ENCODE results near the gene AQP12A. TPM values are rescaled to one million over a fixed set of nuclear protein-coding genes. Genes with fewer than 3 reads are reported as not detected.
"Not testable (repeated sequence)": the region's sequence is repeated elsewhere in the genome, so short reads cannot be mapped to it uniquely, and the experiment has no call there.

AQP12A gene
- total RNA-seq, 2 experiments from 2014 or later: not detected

GRCh38 chr2:240687045-240687740 lies 4.5 kb upstream of the AQP12A start:
- no peaks in the 10 kb centered on the region for H3K27me3 Mint-ChIP-seq
- ATAC-seq (no peak), DNase-seq (no peak)
- CTCF ChIA-PET: interaction anchor here (1.1 kb wide), 1 partner anchor 173 kb away, joined by 3 read pairs; no protein-coding TSS in a partner anchor
- no peaks in the 10 kb centered on the region for H3K9me3 Mint-ChIP-seq (ENCODE audit: low read depth)
- no peaks in the 10 kb centered on the region for H3K36me3 Mint-ChIP-seq
- no peak overlapping the region for H3K4me3 Mint-ChIP-seq
- H3K4me1 Mint-ChIP-seq: peaks cover 22% of the 10 kb centered on the region
- no peak overlapping the region for H3K27ac Mint-ChIP-seq

DNA sequence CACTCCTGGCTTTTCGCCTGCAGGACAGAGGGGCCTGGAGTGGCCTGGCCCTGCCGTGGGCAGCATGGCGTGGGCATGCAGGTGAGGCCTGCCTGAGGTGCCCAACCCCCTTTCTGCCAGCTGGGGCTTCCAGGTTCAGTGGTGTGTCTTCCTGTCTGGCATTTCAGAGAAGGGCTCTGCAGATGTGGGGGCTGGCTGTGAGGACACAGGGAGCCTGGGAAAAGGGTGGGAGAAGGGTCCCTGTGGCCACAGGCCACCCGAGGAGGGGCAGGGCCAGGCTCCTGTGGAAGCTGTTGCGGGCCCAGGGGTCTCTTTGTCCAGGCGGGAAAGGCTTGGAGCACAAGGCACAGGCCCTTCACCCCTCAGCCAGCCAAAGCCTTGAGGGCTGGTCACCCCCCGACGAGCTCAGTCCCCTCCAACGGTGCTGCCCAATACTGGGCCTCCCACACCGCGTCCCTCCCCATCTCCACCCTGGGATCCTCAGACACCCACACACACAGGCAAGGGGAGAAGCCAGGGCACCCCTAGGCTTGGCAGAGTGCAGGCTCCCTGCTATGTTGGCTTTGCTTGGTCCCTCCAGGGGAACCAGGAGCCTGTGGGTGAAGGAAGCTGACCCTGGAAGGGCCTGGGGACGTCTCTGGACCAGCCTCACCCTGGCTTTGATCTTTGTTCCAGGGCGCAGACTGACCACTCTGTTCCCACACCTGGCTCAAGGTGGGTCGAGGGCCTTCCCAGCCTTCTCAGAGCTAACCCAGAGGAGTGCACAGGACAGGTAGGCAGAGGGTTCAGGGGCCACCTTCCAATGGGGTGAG lies 3.7 kb upstream of the AQP12A start:
- no peaks in the 10 kb centered on the region for H3K9me3 Mint-ChIP-seq (ENCODE audit: low read depth)
- no peak overlapping the region for H3K27ac Mint-ChIP-seq
- ATAC-seq (no peak), DNase-seq (no peak)
- no peak overlapping the region for H3K4me3 Mint-ChIP-seq
- no peaks in the 10 kb centered on the region for H3K27me3 Mint-ChIP-seq
- CTCF ChIA-PET: interaction anchor here (0.7 to 1.1 kb wide), 2 partner anchors 122 to 174 kb away, joined by 3 read pairs; no protein-coding TSS in a partner anchor
- H3K4me1 Mint-ChIP-seq: peaks cover 22% of the 10 kb centered on the region
- no peaks in the 10 kb centered on the region for H3K36me3 Mint-ChIP-seq

DNA sequence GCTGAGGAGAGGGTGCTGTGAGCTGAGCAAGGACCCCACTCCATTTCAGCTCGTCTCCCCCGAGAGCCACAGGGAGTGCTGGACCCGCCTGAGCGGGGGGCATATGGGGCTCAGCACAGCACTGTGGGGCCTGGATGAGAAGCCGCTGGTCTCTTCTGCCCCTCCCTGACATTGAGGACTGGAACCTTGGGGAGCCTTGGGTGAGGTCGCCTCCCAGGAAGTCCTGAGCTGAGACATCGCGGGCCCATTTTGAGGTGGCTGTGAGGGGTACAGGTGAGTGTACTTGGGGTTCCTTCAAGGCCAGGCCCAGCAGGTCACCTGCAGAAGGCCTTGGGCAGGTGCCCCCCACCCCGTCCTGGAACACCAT lies 3.1 kb upstream of the AQP12A start:
- CTCF ChIA-PET: interaction anchor here (0.7 kb wide), 1 partner anchor 123 kb away, joined by 3 read pairs; no protein-coding TSS in a partner anchor
- no peak overlapping the region for H3K27ac Mint-ChIP-seq
- H3K27me3 Mint-ChIP-seq: no peaks in the 10 kb centered on the region
- H3K4me3 Mint-ChIP-seq: no peak overlapping the region
- no peaks in the 10 kb centered on the region for H3K9me3 Mint-ChIP-seq (ENCODE audit: low read depth)
- DNase-seq: no peak
- no peak for ATAC-seq
- peaks cover 20% of the 10 kb centered on the region for H3K4me1 Mint-ChIP-seq
- H3K36me3 Mint-ChIP-seq: no peaks in the 10 kb centered on the region

- ATAC-seq (no peak), DNase-seq (no peak)
- H3K4me3 Mint-ChIP-seq: no peak overlapping the region
- H3K36me3 Mint-ChIP-seq: no peaks in the 10 kb centered on the region
- H3K4me1 Mint-ChIP-seq: peaks cover 14% of the 10 kb centered on the region
- no peaks in the 10 kb centered on the region for H3K9me3 Mint-ChIP-seq (ENCODE audit: low read depth)
- no peaks in the 10 kb centered on the region for H3K27me3 Mint-ChIP-seq
- H3K27ac Mint-ChIP-seq: no peak overlapping the region
- CTCF ChIA-PET: no interaction called here
Observed at GRCh38 chr2:240689975-240690374, 1.7 kb upstream of the AQP12A start.

DNA sequence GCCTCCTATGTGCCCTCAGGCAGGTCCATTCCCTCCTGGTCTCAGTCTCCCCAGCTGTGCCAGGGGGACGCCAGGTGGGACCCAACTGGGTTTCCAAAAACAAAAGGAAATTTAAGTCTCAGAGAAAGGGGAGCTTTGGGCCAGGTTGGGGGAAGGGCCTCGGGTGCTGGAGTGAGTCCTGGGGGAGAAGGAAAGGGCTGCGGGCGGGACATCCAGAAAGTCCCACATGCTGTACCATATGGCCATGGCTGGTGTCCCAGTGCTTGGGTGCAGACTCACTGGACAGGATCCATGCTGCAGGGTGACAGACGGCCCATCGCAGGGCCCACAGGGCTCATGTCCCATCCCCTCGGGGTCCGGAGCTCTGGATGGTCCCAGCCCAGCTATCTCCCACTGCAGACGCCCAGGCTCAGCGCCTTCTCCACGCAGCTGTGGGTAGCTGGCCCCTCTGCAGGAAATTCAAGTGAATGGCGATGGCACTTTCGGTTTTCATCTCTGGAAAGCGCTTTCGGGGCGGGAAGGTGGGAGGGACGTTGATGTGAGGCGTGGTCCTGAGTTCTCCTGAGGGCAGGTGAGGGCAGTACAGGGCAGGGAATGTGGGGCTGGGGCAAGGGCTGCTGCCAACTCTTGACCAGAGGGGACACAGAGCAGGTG lies 1.1 kb upstream of the AQP12A start:
- DNase-seq; H3K4me3 Mint-ChIP-seq; H3K36me3 Mint-ChIP-seq; H3K27ac Mint-ChIP-seq; H3K27me3 Mint-ChIP-seq; CTCF ChIA-PET; H3K9me3 Mint-ChIP-seq (ENCODE audit: low read depth): not testable (repeated sequence)
- peak; percentile 68 for ATAC-seq
- H3K4me1 Mint-ChIP-seq: peaks cover 14% of the 10 kb centered on the region

DNA sequence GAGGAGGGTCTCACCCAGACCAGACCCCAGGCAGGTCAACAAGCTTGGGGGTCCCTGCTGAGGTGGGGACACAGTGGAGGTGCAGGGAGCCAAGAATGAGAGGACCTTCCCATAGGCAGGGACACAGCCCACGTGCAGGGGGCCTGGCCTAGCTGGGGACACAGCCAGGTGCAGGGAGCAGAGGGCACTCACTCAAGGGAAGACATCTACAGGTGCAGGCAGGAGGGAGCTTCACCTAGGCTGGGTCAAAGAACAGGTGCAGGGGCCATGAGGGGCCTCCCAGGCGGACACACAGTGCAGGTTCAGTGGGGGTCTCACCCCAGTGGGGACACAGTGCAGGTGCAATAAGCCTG lies 615 bp upstream of the AQP12A start:
- H3K36me3 Mint-ChIP-seq; H3K9me3 Mint-ChIP-seq (ENCODE audit: low read depth); H3K4me3 Mint-ChIP-seq; H3K27ac Mint-ChIP-seq; ATAC-seq; H3K27me3 Mint-ChIP-seq; CTCF ChIA-PET; DNase-seq: not testable (repeated sequence)
- peaks cover 11% of the 10 kb centered on the region for H3K4me1 Mint-ChIP-seq

DNA sequence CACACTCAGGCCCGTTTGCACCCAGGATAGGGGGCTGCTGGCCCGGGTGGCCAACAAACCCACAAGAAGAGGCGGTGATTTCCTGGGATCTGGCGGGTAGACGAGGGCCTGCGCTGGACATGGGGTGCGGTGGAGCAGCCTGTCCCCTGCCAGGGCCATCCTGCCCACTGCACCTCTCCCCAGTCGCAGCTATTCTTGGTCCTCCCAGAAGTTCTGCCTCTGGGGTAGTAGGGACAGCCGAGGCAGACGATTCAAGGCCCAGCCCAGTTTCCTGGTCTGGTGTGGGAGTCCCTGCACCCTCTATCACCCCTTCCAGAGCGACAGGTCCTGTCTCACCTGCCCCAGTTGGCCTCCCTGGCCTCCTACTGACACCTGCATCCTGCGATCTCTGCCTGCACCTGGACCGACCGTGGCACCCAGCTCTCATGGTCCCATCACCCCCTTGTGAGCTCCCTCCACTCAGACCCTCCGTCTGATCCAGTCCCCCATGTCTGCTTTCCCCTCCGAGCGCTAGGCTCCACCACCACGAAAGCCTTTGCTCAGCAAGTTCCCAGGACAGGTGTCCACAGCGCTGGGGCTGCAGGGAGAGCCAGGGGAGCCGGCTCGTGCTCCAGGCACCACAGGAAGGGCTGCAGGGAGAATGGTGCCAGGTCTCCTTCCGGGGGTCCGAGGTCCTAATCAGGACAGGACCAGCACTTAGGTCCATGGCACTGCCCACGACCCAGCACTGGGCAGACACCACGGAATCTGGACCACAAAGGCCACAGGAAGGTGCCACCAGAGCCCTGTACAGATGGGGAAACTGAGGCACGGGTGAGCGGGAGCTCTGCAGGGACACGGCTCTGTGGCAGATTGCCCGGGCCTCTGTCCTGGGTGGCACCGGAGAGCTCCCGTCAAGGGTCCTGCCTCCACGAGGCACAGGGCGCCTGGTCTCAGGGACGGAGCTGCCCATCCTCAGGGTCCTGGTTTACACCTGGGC lies 1.2 kb downstream of the AQP12A start:
- H3K9me3 Mint-ChIP-seq (ENCODE audit: low read depth); ATAC-seq; H3K4me3 Mint-ChIP-seq; H3K27ac Mint-ChIP-seq; DNase-seq; CTCF ChIA-PET; H3K4me1 Mint-ChIP-seq; H3K27me3 Mint-ChIP-seq; H3K36me3 Mint-ChIP-seq: not testable (repeated sequence)

GRCh38 chr2:240694304-240694703 lies 2.6 kb downstream of the AQP12A start:
- H3K4me3 Mint-ChIP-seq; H3K4me1 Mint-ChIP-seq; ATAC-seq; CTCF ChIA-PET; DNase-seq; H3K27me3 Mint-ChIP-seq; H3K27ac Mint-ChIP-seq; H3K9me3 Mint-ChIP-seq (ENCODE audit: low read depth); H3K36me3 Mint-ChIP-seq: not testable (repeated sequence)

DNA sequence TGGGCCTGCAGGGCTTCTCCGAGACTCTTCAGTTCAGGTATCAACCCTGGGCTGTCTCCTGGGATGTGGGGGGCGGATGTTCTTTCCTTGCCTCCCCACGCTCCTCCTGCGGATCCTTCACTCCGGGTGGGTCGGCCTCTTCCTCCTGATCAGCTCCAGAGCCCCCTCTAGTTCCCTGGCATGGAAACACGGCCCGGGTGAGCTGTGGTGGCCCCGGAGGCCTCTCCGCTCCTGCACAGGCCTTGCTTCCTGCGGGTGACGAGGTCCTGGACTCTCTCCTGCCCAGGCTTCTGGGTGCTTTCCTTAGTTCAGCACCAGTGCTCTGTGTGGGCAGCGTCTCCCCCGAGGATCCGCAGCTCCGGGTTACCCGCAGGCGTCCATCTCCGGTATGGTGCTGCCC lies 3.9 kb downstream of the AQP12A start:
- DNase-seq; CTCF ChIA-PET; H3K27me3 Mint-ChIP-seq; H3K36me3 Mint-ChIP-seq; H3K9me3 Mint-ChIP-seq (ENCODE audit: low read depth); H3K27ac Mint-ChIP-seq; H3K4me1 Mint-ChIP-seq; H3K4me3 Mint-ChIP-seq; ATAC-seq: not testable (repeated sequence)

- not testable (repeated sequence) for H3K36me3 Mint-ChIP-seq, H3K27ac Mint-ChIP-seq
Observed at GRCh38 chr2:240696469-240696868, 4.8 kb downstream of the AQP12A start.

GRCh38 chr2:240698852-240699561 lies 7.3 kb downstream of the AQP12A start:
- H3K4me1 Mint-ChIP-seq; DNase-seq; H3K9me3 Mint-ChIP-seq (ENCODE audit: low read depth); H3K27ac Mint-ChIP-seq; ATAC-seq; H3K27me3 Mint-ChIP-seq; H3K36me3 Mint-ChIP-seq; H3K4me3 Mint-ChIP-seq; CTCF ChIA-PET: not testable (repeated sequence)

More at GRCh38 chr2:240696469-240696868, 4.8 kb downstream of the AQP12A start:
- H3K9me3 Mint-ChIP-seq (ENCODE audit: low read depth); DNase-seq; ATAC-seq; H3K4me3 Mint-ChIP-seq; H3K27me3 Mint-ChIP-seq; H3K4me1 Mint-ChIP-seq; CTCF ChIA-PET: not testable (repeated sequence)

- H3K9me3 Mint-ChIP-seq (ENCODE audit: low read depth); H3K36me3 Mint-ChIP-seq; H3K4me1 Mint-ChIP-seq; H3K4me3 Mint-ChIP-seq; H3K27me3 Mint-ChIP-seq; H3K27ac Mint-ChIP-seq; DNase-seq; ATAC-seq: not testable (repeated sequence)
- CTCF ChIA-PET: interaction anchor here (1.8 kb wide), 1 partner anchor 186 kb away, joined by 4 read pairs; no protein-coding TSS in a partner anchor
Observed at GRCh38 chr2:240699835-240700234, 8.2 kb downstream of the AQP12A start.

All from activated CD8-positive, alpha-beta memory T cell treated with anti-CD3 and anti-CD28 coated beads, Interleukin-2, amount 10 ng/mL, durations not matched to agents 7 days and 5 days (primary cell).